Measurements from ENCODE around the gene OR51V1.

Gene OR51V1

GRCh38 chr11:5242933-5243815 is 42.7 kb upstream of the OR51V1 start:
- DNase-seq (ENCODE audit: low read depth) = no peak
- in situ Hi-C loops (cut with HindIII; ENCODE audit: low sequenced_read_pairs) = no loop called here
- TF ChIP-seq CTCF (IDR thresholded peaks at IDR 0.05; ENCODE audit: low read depth, low read length, missing control alignments) = no peak
- no peak overlapping the region for H3K4me3 ChIP-seq (ENCODE audit: low read depth, low read length)

DNA sequence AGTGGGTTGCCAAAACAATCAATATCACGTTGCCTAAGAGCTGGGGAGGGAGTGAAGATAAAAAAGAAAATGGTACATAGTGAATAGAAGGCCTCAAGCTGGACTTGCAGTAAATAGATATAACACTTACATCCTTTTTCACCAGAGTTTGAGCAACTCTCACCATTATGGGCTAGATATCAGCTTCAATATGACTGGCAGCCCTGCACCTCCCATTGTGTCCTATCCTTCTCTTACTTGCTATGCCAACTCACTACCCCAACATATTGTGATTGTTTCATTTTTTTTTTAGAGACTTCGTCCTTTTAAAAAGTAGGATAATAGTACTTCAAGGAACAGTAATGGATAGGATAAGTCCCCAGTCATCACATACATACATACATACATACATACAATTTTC is 41.7 kb upstream of the OR51V1 start:
- DNase-seq (ENCODE audit: low read depth) = no peak
- H3K4me3 ChIP-seq (ENCODE audit: low read depth, low read length) = no peak overlapping the region
- no peak for TF ChIP-seq CTCF (IDR thresholded peaks at IDR 0.05; ENCODE audit: low read depth, low read length, missing control alignments)
- in situ Hi-C loops (cut with HindIII; ENCODE audit: low sequenced_read_pairs) = no loop called here

GRCh38 chr11:5241458-5241857 is 41.0 kb upstream of the OR51V1 start:
- DNase-seq (ENCODE audit: low read depth) = no peak
- no peak overlapping the region for H3K4me3 ChIP-seq (ENCODE audit: low read depth, low read length)
- no peak for TF ChIP-seq CTCF (IDR thresholded peaks at IDR 0.05; ENCODE audit: low read depth, low read length, missing control alignments)
- in situ Hi-C loops (cut with HindIII; ENCODE audit: low sequenced_read_pairs) = no loop called here

DNA sequence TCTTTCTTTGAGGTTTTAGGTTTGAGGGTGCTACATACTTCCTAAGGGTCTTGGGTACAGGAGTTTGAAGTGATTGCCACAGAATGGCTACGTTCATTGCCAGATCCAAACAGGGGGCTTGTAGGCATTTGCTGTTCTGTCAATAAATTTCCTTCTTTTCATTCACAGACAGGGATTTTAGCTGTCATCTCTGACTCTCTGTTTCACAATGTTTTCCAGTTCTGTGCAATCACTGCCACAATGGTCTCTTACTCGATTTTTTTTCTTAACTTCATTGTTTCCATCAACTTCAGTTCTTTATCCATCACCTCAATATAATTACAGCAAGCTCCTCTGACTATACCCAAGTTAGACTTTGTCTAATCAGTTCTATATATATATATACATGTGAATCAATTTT is 40.0 kb upstream of the OR51V1 start:
- in situ Hi-C loops (cut with HindIII; ENCODE audit: low sequenced_read_pairs) = no loop called here
- TF ChIP-seq CTCF (IDR thresholded peaks at IDR 0.05; ENCODE audit: low read depth, low read length, missing control alignments) = no peak
- no peak for DNase-seq (ENCODE audit: low read depth)
- no peak overlapping the region for H3K4me3 ChIP-seq (ENCODE audit: low read depth, low read length)

DNA sequence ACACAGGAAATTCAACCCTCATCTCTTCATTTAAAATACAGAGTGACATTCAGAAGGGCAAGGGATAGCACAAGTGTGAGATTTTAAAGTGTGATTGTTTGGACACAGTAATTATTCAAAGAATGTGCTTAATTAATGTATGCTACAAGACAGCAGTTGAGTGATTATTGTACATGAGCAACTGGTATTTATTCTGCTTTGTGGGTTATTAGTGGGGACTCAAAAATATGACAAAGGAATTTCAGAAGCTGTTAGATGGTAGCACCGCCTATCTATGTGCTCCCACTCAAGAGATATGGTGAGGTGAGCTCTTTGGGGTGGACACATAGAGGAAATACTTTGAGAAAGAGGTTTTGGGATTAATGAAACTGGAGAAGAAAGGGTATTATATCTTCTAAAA is 39.6 kb upstream of the OR51V1 start:
- H3K4me3 ChIP-seq (ENCODE audit: low read depth, low read length) = no peak overlapping the region
- in situ Hi-C loops (cut with HindIII; ENCODE audit: low sequenced_read_pairs) = no loop called here
- DNase-seq (ENCODE audit: low read depth) = no peak
- TF ChIP-seq CTCF (IDR thresholded peaks at IDR 0.05; ENCODE audit: low read depth, low read length, missing control alignments) = no peak

- no peak for DNase-seq (ENCODE audit: low read depth)
- TF ChIP-seq CTCF (IDR thresholded peaks at IDR 0.05; ENCODE audit: low read depth, low read length, missing control alignments) = no peak
- in situ Hi-C loops (cut with HindIII; ENCODE audit: low sequenced_read_pairs) = no loop called here
Measured at GRCh38 chr11:5239046-5239445, 38.6 kb upstream of the OR51V1 start.

More at GRCh38 chr11:5239046-5239445, 38.6 kb upstream of the OR51V1 start:
- no peak overlapping the region for H3K4me3 ChIP-seq (ENCODE audit: low read depth, low read length)

All from astrocyte of the cerebellum (primary cell).